IMR-90 (cell line): ENCODE results near the gene NEIL3. TPM values are rescaled to one million over a fixed set of nuclear protein-coding genes. Genes with fewer than 3 reads are reported as not detected.

Experiments used
- ATAC-seq: fragments of 200-7000 bp; cut with Tn5 transposase; 2 replicates; pipeline ENCODE4 v1.9.1; 2020; ENCODE audit warnings: low read depth, mild to moderate bottlenecking, moderate library complexity
- BruUV-seq: library from RNA; stranded (reverse); fragments of 400-500 nt; replicated peaks from 2 replicates; lab custom pipeline; 2021; lab: Mats Ljungman, UMichigan
- CTCF ChIA-PET: fragments of 300-600 bp; formaldehyde crosslinking; extraction: SDS; loops from one replicate; lab custom pipeline; 2021; ENCODE audit warnings: antibody characterized with exemption; lab: Yijun Ruan, JAX
- POLR2A ChIA-PET: fragments of 300-600 bp; sonication (Branson Sonifier 250); formaldehyde crosslinking; loops from one replicate; lab custom pipeline; 2022; ENCODE audit warnings: antibody characterized with exemption; ENCODE audit not compliant: unreplicated experiment; lab: Charles Lee
- DNase-seq: peaks from one replicate; pipeline ENCODE4 v3.0.0; 2013
- H2AFZ ChIP-seq: replicated peaks from 2 replicates; pipeline ENCODE3; 2013; ENCODE audit warnings: low read length, mild to moderate bottlenecking; ENCODE audit not compliant: poor library complexity
- H2AK5ac ChIP-seq: 2 replicates; pipeline ENCODE4 v1.6.1; 2013; ENCODE audit warnings: low read depth, low read length, inconsistent platforms
- H2AK9ac ChIP-seq: replicated peaks from 2 replicates; pipeline ENCODE3; 2013; ENCODE audit warnings: mild to moderate bottlenecking, low read depth, low read length, moderate library complexity; ENCODE audit not compliant: poor library complexity
- H2BK120ac ChIP-seq: 2 replicates; pipeline ENCODE4 v1.6.1; 2013; ENCODE audit warnings: low read depth, low read length, inconsistent platforms
- H2BK15ac ChIP-seq: 3 replicates; pipeline ENCODE4 v1.6.1; 2013; ENCODE audit warnings: low read depth, low read length, inconsistent platforms
- H2BK20ac ChIP-seq: 2 replicates; pipeline ENCODE4 v1.6.1; 2013; ENCODE audit warnings: low read depth, mild to moderate bottlenecking, inconsistent platforms, low read length, moderate library complexity
- H2BK5ac ChIP-seq: 2 replicates; pipeline ENCODE4 v1.6.1; 2013; ENCODE audit warnings: mild to moderate bottlenecking, low read depth, low read length, inconsistent platforms; ENCODE audit not compliant: poor library complexity, severe bottlenecking
- H3K14ac ChIP-seq: replicated peaks from 2 replicates; pipeline ENCODE4 v1.6.1; 2013; ENCODE audit warnings: low read depth, low read length, inconsistent platforms
- H3K18ac ChIP-seq: 2 replicates; pipeline ENCODE4 v1.6.1; 2013; ENCODE audit warnings: low read depth, low read length, control low read depth
- H3K23ac ChIP-seq: 2 replicates; pipeline ENCODE4 v1.6.1; 2013; ENCODE audit warnings: low read depth, low read length, inconsistent platforms
- H3K27ac ChIP-seq: 2 replicates; pipeline ENCODE4 v1.5.1; 2013; ENCODE audit warnings: mild to moderate bottlenecking, control low read depth, low read length; ENCODE audit not compliant: insufficient read depth
- H3K27me3 ChIP-seq: 2 replicates; pipeline ENCODE4 v1.6.1; 2013; ENCODE audit warnings: low read length; ENCODE audit not compliant: control insufficient read depth, insufficient read depth
- H3K36me3 ChIP-seq: 2 replicates; pipeline ENCODE4 v1.6.1; 2013; ENCODE audit warnings: low read length, mixed read lengths; ENCODE audit not compliant: control insufficient read depth, insufficient read depth
- H3K4ac ChIP-seq: 2 replicates; pipeline ENCODE4 v1.6.1; 2013; ENCODE audit warnings: low read depth, low read length, inconsistent platforms
- H3K4me1 ChIP-seq: 2 replicates; pipeline ENCODE4 v1.6.1; 2013; ENCODE audit warnings: low read length, mixed read lengths; ENCODE audit not compliant: control insufficient read depth, insufficient read depth
- H3K4me2 ChIP-seq: 2 replicates; pipeline ENCODE4 v1.6.1; 2013; ENCODE audit warnings: low read depth, mild to moderate bottlenecking, control low read depth, low read length, moderate library complexity
- H3K4me3 ChIP-seq: 2 replicates; pipeline ENCODE4 v1.5.1; 2013; ENCODE audit warnings: low read depth, mild to moderate bottlenecking, control low read depth, low read length, moderate library complexity; ENCODE audit not compliant: insufficient read depth
- H3K56ac ChIP-seq: 2 replicates; pipeline ENCODE4 v1.6.1; 2013; ENCODE audit warnings: low read length, inconsistent platforms; ENCODE audit not compliant: insufficient read depth; ENCODE audit errors: extremely low read depth
- H3K79me1 ChIP-seq, 2 experiments: 2 replicates each; pipeline ENCODE4 v1.6.1; 2013; ENCODE audit warnings: low read length in 2 of 2, inconsistent platforms in 1 of 2, low read depth in 1 of 2
- H3K9ac ChIP-seq: 2 replicates; pipeline ENCODE4 v1.6.1; 2013; ENCODE audit warnings: low read depth, low read length, control low read depth
- H3K9me1 ChIP-seq: 2 replicates; pipeline ENCODE4 v1.6.1; 2013; ENCODE audit warnings: low read length, inconsistent platforms; ENCODE audit not compliant: insufficient read depth
- H3K9me3 ChIP-seq: 2 replicates; pipeline ENCODE4 v1.6.1; 2013; ENCODE audit warnings: low read length; ENCODE audit not compliant: control insufficient read depth, insufficient read depth
- H4K20me1 ChIP-seq: 2 replicates; pipeline ENCODE4 v1.6.1; 2013; ENCODE audit warnings: low read length, inconsistent platforms; ENCODE audit not compliant: insufficient read depth
- H4K5ac ChIP-seq: 2 replicates; pipeline ENCODE4 v1.6.1; 2013; ENCODE audit warnings: mild to moderate bottlenecking, low read depth, low read length, control low read depth
- H4K8ac ChIP-seq, 2 experiments: 2 replicates each; pipeline ENCODE4 v1.6.1; 2013; ENCODE audit warnings: low read depth in 2 of 2, low read length in 2 of 2, control low read depth in 1 of 2, inconsistent platforms in 1 of 2
- H4K91ac ChIP-seq: 2 replicates; pipeline ENCODE4 v1.6.1; 2013; ENCODE audit warnings: low read depth, low read length, inconsistent platforms; ENCODE audit not compliant: insufficient read depth
- BHLHE40 ChIP-seq: fragments of 150-350 bp; IDR thresholded peaks from 2 replicates; pipeline ENCODE4 v1.6.1; 2016; ENCODE audit warnings: mild to moderate bottlenecking, low read depth, low read length
- CEBPB ChIP-seq: IDR thresholded peaks from 2 replicates; pipeline ENCODE4 v1.6.1; 2012; ENCODE audit warnings: low read depth, low read length, improper control_type of control experiment
- FOS ChIP-seq: fragments of 150-350 bp; IDR thresholded peaks from 2 replicates; pipeline ENCODE4 v1.6.1; 2016; ENCODE audit warnings: low read depth, low read length
- MAFK ChIP-seq: IDR thresholded peaks from 2 replicates; pipeline ENCODE4 v1.6.1; 2012; ENCODE audit warnings: low read depth, low read length, improper control_type of control experiment
- MAZ ChIP-seq: IDR thresholded peaks from 2 replicates; pipeline ENCODE4 v1.6.1; 2012; ENCODE audit warnings: low read depth, mild to moderate bottlenecking, low read length, improper control_type of control experiment, moderate library complexity, borderline replicate concordance
- NFE2L2 ChIP-seq: fragments of 150-350 bp; IDR thresholded peaks from 2 replicates; pipeline ENCODE4 v1.6.1; 2016; ENCODE audit warnings: low read depth, mild to moderate bottlenecking, low read length
- POLR2A ChIP-seq: IDR thresholded peaks from 2 replicates; pipeline ENCODE4 v1.6.1; 2012; ENCODE audit warnings: mild to moderate bottlenecking, low read depth, low read length
- RFX5 ChIP-seq: IDR thresholded peaks from 2 replicates; pipeline ENCODE4 v1.8.0; 2012; ENCODE audit warnings: low read depth, mild to moderate bottlenecking, low read length, moderate library complexity
- SMC3 ChIP-seq: fragments of 150-350 bp; IDR thresholded peaks from 2 replicates; pipeline ENCODE4 v1.6.1; 2016; ENCODE audit warnings: low read depth, mild to moderate bottlenecking, antibody characterized with exemption, low read length, moderate library complexity
- WGBS, 2 experiments: methylation state at CpG; one replicate each; pipeline versions ENCODE4 v1.1.5 to v1.1.7; 2013; ENCODE audit warnings: missing lambda C conversion rate in 2 of 2; ENCODE audit not compliant: insufficient read length in 1 of 2; ENCODE audit errors: extremely low coverage in 2 of 2; 5-methylcytosine and 5-hydroxymethylcytosine counted together
- dilution Hi-C: fragments of 300-500 bp; cut with HindIII; formaldehyde crosslinking; loops from one replicate; pipeline ENCODE4 v1.14.3; 2018; ENCODE audit warnings: low sequenced_read_pairs; ENCODE audit not compliant: unreplicated experiment
- in situ Hi-C: fragments of 300-500 bp; cut with MboI; formaldehyde crosslinking; loops from 3 replicates; pipeline ENCODE4 v1.14.3; 2019; ENCODE audit warnings: low sequenced_read_pairs, inconsistent platforms, mixed read lengths
- intact Hi-C: fragments of 100-400 bp; cut with micrococcal nuclease; formaldehyde crosslinking; loops from 2 replicates; pipeline ENCODE4 v1.10.0; 2022
- polyA plus RNA-seq, 3 experiments: library from polyadenylated mRNA; depleted of rRNA; stranded (reverse); fragments of >200 nt; gene quantifications; 2 replicates each; pipeline ENCODE4 v1.2.3, GENCODE V29; 2012; ENCODE audit warnings: low replicate concordance in 1 of 3
- total RNA-seq: library from RNA; depleted of rRNA; stranded (reverse); fragments of >200 nt; gene quantifications from 2 replicates; pipeline ENCODE4 v1.2.3, GENCODE V29; 2012
- TF ChIP-seq, protein P1 (sequence below): fragments of 150-350 bp; IDR thresholded peaks from 2 replicates; pipeline ENCODE4 v1.6.1; 2016; ENCODE audit warnings: low read depth, mild to moderate bottlenecking, low read length, moderate library complexity, borderline replicate concordance

Gene NEIL3
- total and polyA plus RNA-seq, 2 of the 4 experiments (the other 2 are of a cell fraction) = 4.4 to 7.9 TPM

DNA sequence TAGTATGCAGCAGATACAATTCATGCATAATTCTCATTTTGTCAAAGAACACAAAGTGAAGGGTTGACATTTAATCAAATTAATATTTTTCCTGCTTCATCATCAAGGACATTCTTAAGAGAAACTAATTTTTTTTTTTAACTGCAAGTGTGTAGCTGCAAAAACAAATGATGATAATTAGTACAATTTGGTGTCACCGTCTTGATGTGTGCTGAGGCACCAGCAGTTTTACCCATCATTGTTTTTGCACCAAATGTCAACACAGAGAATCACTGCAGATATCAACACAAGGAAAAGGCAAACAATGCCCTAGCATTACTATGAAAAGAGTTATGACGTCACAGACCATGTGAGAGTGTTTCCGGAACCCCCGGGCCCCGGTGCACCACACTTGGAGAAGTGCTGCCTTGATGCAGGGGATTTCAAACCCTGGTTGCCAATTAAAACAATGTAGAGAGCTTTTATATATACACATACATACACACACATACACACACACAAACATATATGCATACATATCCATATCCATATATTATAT, 76.7 kb downstream of the NEIL3 start (continued):
- TF ChIP-seq POLR2A (no peak), SMC3 (no peak)
- TF ChIP-seq, protein P1, sequence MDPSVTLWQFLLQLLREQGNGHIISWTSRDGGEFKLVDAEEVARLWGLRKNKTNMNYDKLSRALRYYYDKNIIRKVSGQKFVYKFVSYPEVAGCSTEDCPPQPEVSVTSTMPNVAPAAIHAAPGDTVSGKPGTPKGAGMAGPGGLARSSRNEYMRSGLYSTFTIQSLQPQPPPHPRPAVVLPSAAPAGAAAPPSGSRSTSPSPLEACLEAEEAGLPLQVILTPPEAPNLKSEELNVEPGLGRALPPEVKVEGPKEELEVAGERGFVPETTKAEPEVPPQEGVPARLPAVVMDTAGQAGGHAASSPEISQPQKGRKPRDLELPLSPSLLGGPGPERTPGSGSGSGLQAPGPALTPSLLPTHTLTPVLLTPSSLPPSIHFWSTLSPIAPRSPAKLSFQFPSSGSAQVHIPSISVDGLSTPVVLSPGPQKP = no peak

DNA sequence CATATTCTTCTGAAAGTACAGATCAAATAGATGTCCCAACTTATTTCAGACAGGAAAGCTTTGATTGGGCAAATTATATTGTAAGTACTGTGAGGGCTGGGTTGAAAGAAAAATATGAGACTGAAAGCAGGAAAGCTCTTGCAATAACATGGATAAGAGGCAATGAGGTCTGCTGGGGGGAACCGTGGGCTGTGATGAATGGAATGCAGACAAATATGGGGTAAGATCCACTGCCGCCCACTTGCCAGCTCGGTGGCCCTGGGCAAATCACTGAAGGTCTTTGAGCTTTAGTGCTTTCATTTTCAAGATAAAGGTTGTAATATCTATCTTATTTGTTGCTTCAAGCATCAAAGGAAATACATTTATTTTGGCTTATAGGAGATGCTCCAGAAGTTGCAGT, 81.6 kb downstream of the NEIL3 start:
- no peak overlapping the region for H4K5ac ChIP-seq
- dilution Hi-C loops (no loop called here), intact Hi-C loops (no loop called here), in situ Hi-C loops (no loop called here)
- no TSS peak for BruUV-seq
- no peak overlapping the region for H2BK15ac ChIP-seq
- H3K9ac ChIP-seq = no peak overlapping the region
- H4K91ac ChIP-seq = no peak overlapping the region
- H2AK9ac ChIP-seq = no peak overlapping the region
- peak; percentile 4 for DNase-seq
- ChIA-PET POLR2A (no interaction called here), CTCF (no interaction called here)
- no peaks in the 10 kb centered on the region for H3K27me3 ChIP-seq
- no peak overlapping the region for H3K4me3 ChIP-seq
- H3K23ac ChIP-seq = no peak overlapping the region
- no peak overlapping the region for H3K18ac ChIP-seq
- H2BK120ac ChIP-seq = no peak overlapping the region
- H3K36me3 ChIP-seq = no peaks in the 10 kb centered on the region
- H4K8ac ChIP-seq = no peak overlapping the region
- H3K79me1 ChIP-seq = no peaks in the 10 kb centered on the region
- H4K20me1 ChIP-seq = no peaks in the 10 kb centered on the region
- no peak overlapping the region for H2BK20ac ChIP-seq
- H2BK5ac ChIP-seq = no peak overlapping the region
- no peak overlapping the region for H2AFZ ChIP-seq
- no peak overlapping the region; the same call in 1 of the 2 replicates for H3K4me2 ChIP-seq
- H3K9me1 ChIP-seq = no peaks in the 10 kb centered on the region
- H3K9me3 ChIP-seq = no peaks in the 10 kb centered on the region
- no peak overlapping the region for H3K56ac ChIP-seq
- ATAC-seq = no peak
- TF ChIP-seq RFX5 (no peak), CEBPB (no peak), MAFK (no peak), POLR2A (no peak), NFE2L2 (no peak), MAZ (no peak), FOS (no peak), BHLHE40 (no peak), SMC3 (no peak)
- TF ChIP-seq, protein P1 = no peak
- no peak overlapping the region for H3K14ac ChIP-seq
- 80% methylated on average over 1 of the region's 3 CpGs; no CpG with 5 or more reads in 1 of the 2 experiments for WGBS, 2 experiments
- H3K4me1 ChIP-seq = no peaks in the 10 kb centered on the region
- H3K4ac ChIP-seq = no peak overlapping the region
- H3K27ac ChIP-seq = no peak overlapping the region
- no peak overlapping the region for H2AK5ac ChIP-seq
